GM19324 (cell line): ENCODE measurements around the gene HSD3B1.
"Not testable (repeated sequence)": the region's sequence is repeated elsewhere in the genome, so short reads cannot be mapped to it uniquely, and the experiment has no call there.

Experiments
- ATAC-seq: cut with Tn5 transposase; IDR thresholded peaks from one replicate; pipeline ENCODE4 v1.9.1; 2021; ENCODE audit warnings: mild to moderate bottlenecking, moderate library complexity; ENCODE audit not compliant: unreplicated experiment, low FRiP score

The HSD3B1 gene

GRCh38 chr1:119551218-119551617 is 44.2 kb downstream of the HSD3B1 start:
- no peak for ATAC-seq

- not testable (repeated sequence) for ATAC-seq
Measured at GRCh38 chr1:119552656-119553055, 45.6 kb downstream of the HSD3B1 start.

GRCh38 chr1:119553302-119554071 is 46.5 kb downstream of the HSD3B1 start:
- not testable (repeated sequence) for ATAC-seq

GRCh38 chr1:119554183-119554582 is 47.2 kb downstream of the HSD3B1 start:
- ATAC-seq, result no peak

GRCh38 chr1:119556423-119556822 is 49.4 kb downstream of the HSD3B1 start:
- ATAC-seq, result no peak

- not testable (repeated sequence) for ATAC-seq
Measured at GRCh38 chr1:119560402-119560801, 53.4 kb downstream of the HSD3B1 start.

- peak; percentile 60 for ATAC-seq
Measured at GRCh38 chr1:119564548-119564947, 57.5 kb downstream of the HSD3B1 start.
